NT2/D1 (cell line): ENCODE results near the gene OLIG1.

Experiments
- SUZ12 ChIP-seq: IDR thresholded peaks from 2 replicates; pipeline ENCODE4 v1.6.1; 2011; ENCODE audit not compliant: insufficient read length, insufficient read depth; ENCODE audit errors: extremely low read depth
- YY1 ChIP-seq: IDR thresholded peaks from 2 replicates; pipeline ENCODE4 v1.6.1; 2011; ENCODE audit not compliant: insufficient read length, insufficient read depth
- ZNF274 ChIP-seq: IDR thresholded peaks from 2 replicates; pipeline ENCODE4 v1.6.1; 2011; ENCODE audit warnings: mild to moderate bottlenecking, low read depth, low read length

GRCh38 chr21:33053951-33054350 lies 16.0 kb upstream of the OLIG1 start:
- TF ChIP-seq ZNF274: no peak
- no peak for TF ChIP-seq YY1
- TF ChIP-seq SUZ12: no peak
